GM23338 (cell line): ENCODE measurements around the gene FMNL1. TPM values are rescaled to one million over a fixed set of nuclear protein-coding genes. Genes with fewer than 3 reads are reported as not detected.

Experiments
- polyA plus RNA-seq: library from polyadenylated mRNA; unstranded; fragments of >200 nt; fragmentation: Nextera tagmentation; extraction: Ambion mirVana; gene quantifications from 2 replicates; pipeline ENCODE4 v1.2.1, GENCODE V29; 2016
- total RNA-seq: library from RNA; depleted of rRNA; stranded (reverse); fragments of >200 nt; shearing (Covaris generic); gene quantifications from 2 replicates; pipeline ENCODE4 v1.2.3, GENCODE V29; 2014; rRNA removed

FMNL1 gene
- total and polyA plus RNA-seq, 2 experiments from 2014 or later = 6.6 to 9.3 TPM

Other genes with a start within 250 kb of the FMNL1 start
- gene DCAKD, start 170.3 kb upstream of the FMNL1 start, total RNA-seq = 51.3 and 57.2 TPM in 2 replicates
- 23.7 and 28.7 TPM in 2 replicates for gene DCAKD, start 170.3 kb upstream of the FMNL1 start, polyA plus RNA-seq
- 80.9 and 95.6 TPM in 2 replicates for gene NMT1, start 160.6 kb upstream of the FMNL1 start, total RNA-seq
- gene NMT1, start 160.6 kb upstream of the FMNL1 start, polyA plus RNA-seq = 298 and 327 TPM in 2 replicates
- 15.9 and 32.1 TPM in 2 replicates for gene PLCD3, start 89.4 kb upstream of the FMNL1 start, total RNA-seq
- 3.0 and 5.7 TPM in 2 replicates for gene PLCD3, start 89.4 kb upstream of the FMNL1 start, polyA plus RNA-seq
- gene ACBD4, start 86.2 kb upstream of the FMNL1 start, total RNA-seq = 5.1 and 6.7 TPM in 2 replicates
- 4.5 and 5.1 TPM in 2 replicates for gene ACBD4, start 86.2 kb upstream of the FMNL1 start, polyA plus RNA-seq
- gene HEXIM1, start 73.4 kb upstream of the FMNL1 start, total RNA-seq = 10.9 and 11.9 TPM in 2 replicates
- gene HEXIM1, start 73.4 kb upstream of the FMNL1 start, polyA plus RNA-seq = 9.2 and 9.7 TPM in 2 replicates
- 9.0 and 9.8 TPM in 2 replicates for gene HEXIM2, start 60.0 kb upstream of the FMNL1 start, total RNA-seq
- gene HEXIM2, start 60.0 kb upstream of the FMNL1 start, polyA plus RNA-seq = 9.5 and 12.4 TPM in 2 replicates
- not detected in 2 replicates for gene SPATA32, start 40.2 kb downstream of the FMNL1 start, total RNA-seq
- 0.23 TPM in 1 of 2 replicates, not detected in the other for gene SPATA32, start 40.2 kb downstream of the FMNL1 start, polyA plus RNA-seq
- gene MAP3K14, start 95.1 kb downstream of the FMNL1 start, total RNA-seq = 3.9 and 4.9 TPM in 2 replicates
- gene MAP3K14, start 95.1 kb downstream of the FMNL1 start, polyA plus RNA-seq = 1.3 and 1.4 TPM in 2 replicates
- gene ARHGAP27, start 211.0 kb downstream of the FMNL1 start, total RNA-seq = 14.3 and 17.7 TPM in 2 replicates
- 5.3 and 5.9 TPM in 2 replicates for gene ARHGAP27, start 211.0 kb downstream of the FMNL1 start, polyA plus RNA-seq